Measurements from ENCODE around the gene CCSAP. TPM values are rescaled to one million over a fixed set of nuclear protein-coding genes. Genes with fewer than 3 reads are reported as not detected.

Gene CCSAP
- total RNA-seq, 2 experiments from 2014 or later = 9.1 to 10.1 TPM

GRCh38 chr1:229377429-229377828, 34.6 kb upstream of the CCSAP start:
- DNase-seq = no peak
- Mint-ChIP-seq H3K4me3 (no peak overlapping the region), H3K4me1 (no peaks in the 10 kb centered on the region), H3K36me3 (ENCODE audit: low read depth) (no peaks in the 10 kb centered on the region), H3K27me3 (no peaks in the 10 kb centered on the region), H3K9me3 (no peaks in the 10 kb centered on the region), H3K27ac (no peak overlapping the region)
- ChIA-PET POLR2A (no interaction called here), CTCF (interaction anchor here (0.8 kb wide), 1 partner anchor 9 kb away, joined by 3 read pairs; no protein-coding TSS in a partner anchor)

- Mint-ChIP-seq H3K27ac (no peak overlapping the region), H3K36me3 (ENCODE audit: low read depth) (no peaks in the 10 kb centered on the region), H3K27me3 (peaks cover 5% of the 10 kb centered on the region), H3K4me3 (no peak overlapping the region), H3K4me1 (no peaks in the 10 kb centered on the region), H3K9me3 (no peaks in the 10 kb centered on the region)
- ChIA-PET CTCF (no interaction called here), POLR2A (no interaction called here)
- no peak for DNase-seq
Measured at GRCh38 chr1:229376521-229376920, 33.7 kb upstream of the CCSAP start.

- POLR2A ChIA-PET = no interaction called here
- H3K9me3 Mint-ChIP-seq = no peaks in the 10 kb centered on the region
Measured at GRCh38 chr1:229374485-229374884, 31.6 kb upstream of the CCSAP start.

GRCh38 chr1:229373395-229373794, 30.5 kb upstream of the CCSAP start:
- POLR2A ChIA-PET = no interaction called here
- no peaks in the 10 kb centered on the region for H3K4me1 Mint-ChIP-seq
- no peak for DNase-seq
- no peak overlapping the region for H3K27ac Mint-ChIP-seq
- H3K4me3 Mint-ChIP-seq = no peak overlapping the region
- CTCF ChIA-PET = interaction anchor here (1.3 to 1.4 kb wide), 2 partner anchors 12 to 18 kb away, joined by 3 to 4 read pairs; no protein-coding TSS in a partner anchor
- H3K36me3 Mint-ChIP-seq (ENCODE audit: low read depth) = no peaks in the 10 kb centered on the region
- no peaks in the 10 kb centered on the region for H3K9me3 Mint-ChIP-seq
- H3K27me3 Mint-ChIP-seq = peaks cover 20% of the 10 kb centered on the region

More at GRCh38 chr1:229374485-229374884, 31.6 kb upstream of the CCSAP start:
- Mint-ChIP-seq H3K27me3 (peaks cover 18% of the 10 kb centered on the region), H3K36me3 (ENCODE audit: low read depth) (no peaks in the 10 kb centered on the region), H3K4me1 (no peaks in the 10 kb centered on the region), H3K4me3 (no peak overlapping the region), H3K27ac (no peak overlapping the region)
- DNase-seq = no peak
- CTCF ChIA-PET = interaction anchor here (0.6 to 0.7 kb wide), 2 partner anchors 92 to 107 kb away, joined by 3 to 5 read pairs; no protein-coding TSS in a partner anchor

- H3K27me3 Mint-ChIP-seq = peaks cover 20% of the 10 kb centered on the region
- H3K27ac Mint-ChIP-seq = no peak overlapping the region
- H3K36me3 Mint-ChIP-seq (ENCODE audit: low read depth) = no peaks in the 10 kb centered on the region
- no peaks in the 10 kb centered on the region for H3K9me3 Mint-ChIP-seq
- CTCF ChIA-PET = interaction anchor here (0.5 to 1.4 kb wide), 2 partner anchors 9 to 19 kb away, joined by 3 to 4 read pairs; no protein-coding TSS in a partner anchor
- POLR2A ChIA-PET = no interaction called here
- DNase-seq = no peak
- no peak overlapping the region for H3K4me3 Mint-ChIP-seq
- H3K4me1 Mint-ChIP-seq = no peaks in the 10 kb centered on the region
Measured at GRCh38 chr1:229372251-229372650, 29.4 kb upstream of the CCSAP start.

- CTCF ChIA-PET = interaction anchor here (0.6 kb wide), 1 partner anchor 932 kb away, joined by 3 read pairs; no protein-coding TSS in a partner anchor
- H3K27ac Mint-ChIP-seq = no peak overlapping the region
- no peaks in the 10 kb centered on the region for H3K9me3 Mint-ChIP-seq
- no peaks in the 10 kb centered on the region for H3K36me3 Mint-ChIP-seq (ENCODE audit: low read depth)
- DNase-seq = no peak
- POLR2A ChIA-PET = no interaction called here
- no peaks in the 10 kb centered on the region for H3K4me1 Mint-ChIP-seq
- no peak overlapping the region for H3K4me3 Mint-ChIP-seq
- peaks cover 20% of the 10 kb centered on the region for H3K27me3 Mint-ChIP-seq
Measured at GRCh38 chr1:229371624-229372023, 28.8 kb upstream of the CCSAP start.

GRCh38 chr1:229370601-229371021, 27.8 kb upstream of the CCSAP start:
- Mint-ChIP-seq H3K36me3 (ENCODE audit: low read depth) (no peaks in the 10 kb centered on the region), H3K27ac (no peak overlapping the region), H3K4me3 (no peak overlapping the region), H3K9me3 (peaks cover 2% of the 10 kb centered on the region), H3K27me3 (peaks cover 24% of the 10 kb centered on the region), H3K4me1 (no peaks in the 10 kb centered on the region)
- no peak for DNase-seq
- POLR2A ChIA-PET = no interaction called here
- CTCF ChIA-PET = interaction anchor here (0.6 kb wide), 1 partner anchor 933 kb away, joined by 3 read pairs; no protein-coding TSS in a partner anchor

- H3K27me3 Mint-ChIP-seq = peaks cover 34% of the 10 kb centered on the region
- DNase-seq = no peak
- H3K4me3 Mint-ChIP-seq = no peak overlapping the region
- H3K36me3 Mint-ChIP-seq (ENCODE audit: low read depth) = no peaks in the 10 kb centered on the region
- H3K27ac Mint-ChIP-seq = no peak overlapping the region
- H3K9me3 Mint-ChIP-seq = peaks cover 2% of the 10 kb centered on the region
- H3K4me1 Mint-ChIP-seq = no peaks in the 10 kb centered on the region
- POLR2A ChIA-PET = no interaction called here
- CTCF ChIA-PET = no interaction called here
Measured at GRCh38 chr1:229368347-229368746, 25.5 kb upstream of the CCSAP start.

GRCh38 chr1:229365569-229365968, 22.7 kb upstream of the CCSAP start:
- Mint-ChIP-seq H3K27ac (no peak overlapping the region), H3K4me1 (no peaks in the 10 kb centered on the region), H3K36me3 (ENCODE audit: low read depth) (no peaks in the 10 kb centered on the region), H3K9me3 (peaks cover 2% of the 10 kb centered on the region), H3K27me3 (peaks cover 26% of the 10 kb centered on the region), H3K4me3 (no peak overlapping the region)
- no peak for DNase-seq
- ChIA-PET POLR2A (no interaction called here), CTCF (interaction anchor here (1.1 to 1.9 kb wide), 2 partner anchors 21 to 74 kb away, joined by 3 to 4 read pairs; no protein-coding TSS in a partner anchor)

- ChIA-PET POLR2A (no interaction called here), CTCF (interaction anchor here (1.9 kb wide), 1 partner anchor 22 kb away, joined by 4 read pairs; no protein-coding TSS in a partner anchor)
- peaks cover 30% of the 10 kb centered on the region for H3K27me3 Mint-ChIP-seq
- peaks cover 2% of the 10 kb centered on the region for H3K9me3 Mint-ChIP-seq
- H3K27ac Mint-ChIP-seq = no peak overlapping the region
- no peaks in the 10 kb centered on the region for H3K4me1 Mint-ChIP-seq
- DNase-seq = no peak
- no peak overlapping the region for H3K4me3 Mint-ChIP-seq
- H3K36me3 Mint-ChIP-seq (ENCODE audit: low read depth) = no peaks in the 10 kb centered on the region
Measured at GRCh38 chr1:229364207-229365065, 21.6 kb upstream of the CCSAP start.

GRCh38 chr1:229363723-229364122, 20.9 kb upstream of the CCSAP start:
- no peaks in the 10 kb centered on the region for H3K36me3 Mint-ChIP-seq (ENCODE audit: low read depth)
- H3K4me1 Mint-ChIP-seq = no peaks in the 10 kb centered on the region
- ChIA-PET CTCF (interaction anchor here (0.7 to 0.8 kb wide), 2 partner anchors 9 to 10 kb away, joined by 3 read pairs; no protein-coding TSS in a partner anchor), POLR2A (no interaction called here)
- H3K27ac Mint-ChIP-seq = no peak overlapping the region
- no peak overlapping the region for H3K4me3 Mint-ChIP-seq
- H3K27me3 Mint-ChIP-seq = peaks cover 35% of the 10 kb centered on the region
- DNase-seq = no peak
- H3K9me3 Mint-ChIP-seq = peaks cover 2% of the 10 kb centered on the region

GRCh38 chr1:229360420-229360819, 17.6 kb upstream of the CCSAP start:
- Mint-ChIP-seq H3K27me3 (peaks cover 61% of the 10 kb centered on the region), H3K9me3 (no peaks in the 10 kb centered on the region), H3K4me1 (no peaks in the 10 kb centered on the region), H3K4me3 (no peak overlapping the region), H3K36me3 (ENCODE audit: low read depth) (no peaks in the 10 kb centered on the region), H3K27ac (no peak overlapping the region)
- ChIA-PET CTCF (interaction anchor here (0.8 kb wide), 1 partner anchor 15 kb away, joined by 3 read pairs; no protein-coding TSS in a partner anchor), POLR2A (no interaction called here)
- DNase-seq = no peak

- CTCF ChIA-PET = interaction anchor here (1.3 kb wide), 1 partner anchor 8 kb away, joined by 3 read pairs; no protein-coding TSS in a partner anchor
- POLR2A ChIA-PET = no interaction called here
- Mint-ChIP-seq H3K4me1 (no peaks in the 10 kb centered on the region), H3K4me3 (no peak overlapping the region), H3K27me3 (peaks cover 76% of the 10 kb centered on the region), H3K36me3 (ENCODE audit: low read depth) (no peaks in the 10 kb centered on the region), H3K27ac (no peak overlapping the region), H3K9me3 (peaks cover 3% of the 10 kb centered on the region)
- no peak for DNase-seq
Measured at GRCh38 chr1:229355661-229356060, 12.8 kb upstream of the CCSAP start.
